Fibroblast of skin of right quadriceps (primary cell): ENCODE results near the gene JAZF1.

Experiments
- DNase-seq: peaks from one replicate; pipeline ENCODE4 v3.0.0-alpha.2; 2013

The JAZF1 gene

DNA sequence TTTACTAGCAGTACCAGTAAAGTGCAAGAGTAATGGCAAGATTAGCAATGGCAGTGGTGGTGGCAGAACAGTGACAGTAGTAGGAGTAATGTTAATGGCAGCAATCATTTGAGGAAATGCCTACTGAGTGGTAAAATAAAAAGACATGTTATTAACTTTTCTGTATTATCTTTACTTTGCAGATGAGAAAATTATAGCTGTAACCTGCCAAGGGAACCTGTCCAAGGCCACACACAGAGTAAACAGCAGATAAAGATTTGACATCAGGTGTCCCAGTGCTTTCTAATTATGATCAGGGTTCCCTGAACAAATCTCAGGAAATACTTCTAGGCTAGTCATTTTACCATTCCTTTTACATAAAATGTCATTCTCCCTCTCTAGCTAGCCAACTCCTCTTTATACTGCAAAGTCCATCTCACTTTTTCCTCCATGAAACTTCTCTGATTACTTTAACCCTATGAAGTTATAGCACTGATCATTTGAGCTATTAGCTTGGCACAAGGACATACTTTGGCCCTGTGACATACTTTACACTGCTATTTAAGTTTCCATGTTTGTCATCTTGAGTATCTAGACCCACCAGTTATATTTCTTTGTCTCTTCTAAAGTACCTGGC lies 221.6 kb downstream of the JAZF1 start:
- DNase-seq = no peak

DNA sequence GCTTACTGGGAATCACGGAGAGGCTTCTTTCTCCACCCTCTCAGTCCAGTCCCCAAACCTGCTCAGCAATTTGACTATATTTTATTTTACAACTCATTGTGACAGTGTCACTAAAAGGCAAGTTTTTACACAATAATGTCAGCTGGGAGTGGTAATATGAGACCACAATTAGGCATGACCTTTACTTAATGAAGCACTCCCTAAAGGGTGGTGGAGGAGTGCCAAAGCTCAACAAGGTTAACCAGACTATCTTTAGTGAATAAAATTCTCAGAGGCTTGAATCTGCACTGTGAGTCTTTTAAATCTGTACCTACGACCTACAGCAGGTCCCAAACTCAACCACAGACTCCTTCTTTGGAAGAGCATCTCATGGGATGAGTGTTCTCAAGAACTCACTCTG lies 225.0 kb downstream of the JAZF1 start:
- no peak for DNase-seq

DNA sequence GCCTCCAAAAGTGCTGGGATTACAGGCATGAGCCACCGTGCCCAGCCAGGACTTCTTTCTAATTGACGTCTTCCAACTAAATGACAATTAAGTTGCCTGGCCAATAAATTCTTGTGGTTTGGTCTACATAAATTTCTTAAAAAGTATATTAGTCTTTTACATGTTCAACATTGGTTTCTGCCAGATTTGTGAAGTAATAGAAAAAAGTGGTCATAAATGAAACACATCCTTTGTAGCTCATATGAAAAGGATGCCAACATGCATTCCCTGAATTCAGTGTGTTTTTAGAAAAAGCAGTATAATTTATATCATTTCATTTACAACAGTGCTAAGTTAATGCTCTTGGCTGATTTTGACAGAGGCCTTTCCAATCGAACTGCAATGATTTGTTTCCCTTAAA lies 225.6 kb downstream of the JAZF1 start:
- no peak for DNase-seq

DNA sequence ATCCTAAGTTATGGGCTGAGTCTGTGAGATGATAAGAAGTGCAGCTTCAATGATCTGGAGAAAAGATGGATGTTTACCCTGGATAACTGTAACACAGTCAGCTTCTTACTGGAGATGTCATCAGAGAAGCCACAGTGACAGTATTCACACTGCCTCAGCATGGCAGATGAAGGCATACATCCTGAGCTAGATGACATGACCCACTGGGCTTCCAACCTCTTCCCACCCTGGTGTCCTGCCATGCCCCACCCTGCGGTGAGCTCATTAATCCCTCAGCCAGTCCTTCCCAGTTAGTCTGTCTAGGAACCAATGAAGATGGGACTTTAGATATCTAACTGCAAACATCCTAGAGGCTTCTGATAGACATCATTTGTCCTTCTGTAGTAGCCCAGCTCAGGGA lies 226.8 kb downstream of the JAZF1 start:
- DNase-seq = no peak

DNA sequence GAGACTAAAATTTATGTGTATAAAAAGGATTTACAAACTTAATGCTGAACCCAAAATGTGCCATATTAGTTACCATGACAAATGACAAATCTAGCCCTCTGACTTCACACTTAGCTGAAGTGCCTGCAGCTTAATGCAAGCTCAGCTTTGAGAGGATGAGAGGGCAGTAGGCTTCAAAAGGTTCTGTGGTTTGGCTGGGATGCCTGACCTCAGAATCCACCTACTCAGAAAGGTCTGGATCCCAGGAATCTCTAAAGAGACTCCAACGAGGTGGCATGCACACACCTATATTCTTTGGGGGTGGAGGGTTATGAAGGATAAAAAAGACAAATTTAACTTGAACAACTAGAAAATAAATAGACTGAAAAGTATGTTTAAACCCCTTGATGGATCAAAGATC lies 227.2 kb downstream of the JAZF1 start:
- DNase-seq = no peak

DNA sequence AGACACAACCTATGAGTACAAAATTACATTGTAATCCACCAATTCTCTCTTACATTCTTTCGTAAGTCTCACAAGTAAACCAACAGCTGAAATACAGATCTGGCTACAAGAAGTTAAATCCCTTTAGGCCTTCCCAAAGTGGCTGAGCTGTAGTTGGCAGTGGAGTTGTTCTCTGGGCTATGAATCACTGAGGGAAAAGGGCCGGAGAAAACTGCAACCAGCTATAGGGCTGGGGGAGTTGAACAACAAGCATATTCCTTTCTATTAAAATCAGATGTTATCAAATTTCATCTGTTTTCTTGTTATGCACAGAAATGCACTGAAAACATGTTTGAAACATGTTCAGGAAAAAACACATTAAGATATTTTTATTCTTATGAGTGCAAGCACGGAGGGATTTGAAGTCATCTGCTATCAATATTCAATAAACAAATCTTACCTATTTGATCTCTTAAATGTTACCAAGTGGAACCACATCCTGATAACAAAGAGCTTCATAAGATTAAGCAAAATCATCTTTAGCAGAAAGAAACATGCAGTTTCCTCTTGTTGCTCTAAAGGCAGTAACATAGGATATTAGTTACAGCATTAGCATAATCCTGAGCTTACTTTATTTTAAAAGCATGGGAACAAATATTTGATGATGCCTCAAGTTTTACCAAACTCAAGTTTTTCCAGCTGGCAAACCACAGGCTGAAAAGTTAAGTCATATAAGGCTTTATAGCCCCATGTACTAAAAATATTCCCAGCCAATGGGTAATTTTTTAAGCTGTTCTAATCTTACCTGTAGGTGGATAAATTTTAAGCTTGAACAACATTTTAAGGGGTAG lies 227.9 kb downstream of the JAZF1 start:
- peak; percentile 81 for DNase-seq

DNA sequence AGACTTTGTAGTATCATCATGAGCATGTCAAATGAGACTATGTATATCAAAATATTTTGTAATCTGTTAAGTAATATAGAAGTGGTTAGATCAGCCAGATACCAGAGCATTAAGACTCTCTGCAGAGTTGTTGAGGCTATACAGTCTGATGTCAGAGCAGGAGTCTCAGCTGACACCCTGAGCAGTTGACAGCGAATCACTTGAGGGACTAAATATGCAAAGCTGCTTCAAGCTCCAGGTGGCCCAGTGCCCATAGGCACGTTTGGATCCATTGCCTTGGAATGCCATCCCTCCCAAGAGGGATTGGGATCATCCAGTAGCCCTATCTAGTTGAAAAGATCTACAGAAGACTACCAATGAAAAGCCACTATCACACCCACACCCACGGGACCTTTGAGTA lies 230.5 kb downstream of the JAZF1 start:
- DNase-seq = no peak

DNA sequence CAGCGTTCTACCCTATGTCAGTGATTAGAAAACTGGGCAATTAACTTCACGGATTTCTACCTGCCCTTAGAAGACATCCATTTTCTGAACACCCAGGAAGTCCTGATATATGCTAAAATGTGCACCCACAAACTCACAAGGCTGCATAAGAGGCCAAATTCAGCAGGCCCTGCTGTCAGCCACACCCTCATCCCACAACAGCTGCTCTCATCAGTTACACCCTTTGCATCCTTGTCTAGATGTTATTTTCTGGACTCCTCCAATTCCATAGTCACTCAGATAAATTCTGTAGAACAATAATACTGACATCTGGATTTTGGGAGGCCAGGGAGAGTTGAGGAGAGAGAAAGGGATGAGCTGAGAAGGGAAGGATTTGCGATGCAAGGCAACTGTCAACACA lies 231.7 kb downstream of the JAZF1 start:
- DNase-seq = no peak

DNA sequence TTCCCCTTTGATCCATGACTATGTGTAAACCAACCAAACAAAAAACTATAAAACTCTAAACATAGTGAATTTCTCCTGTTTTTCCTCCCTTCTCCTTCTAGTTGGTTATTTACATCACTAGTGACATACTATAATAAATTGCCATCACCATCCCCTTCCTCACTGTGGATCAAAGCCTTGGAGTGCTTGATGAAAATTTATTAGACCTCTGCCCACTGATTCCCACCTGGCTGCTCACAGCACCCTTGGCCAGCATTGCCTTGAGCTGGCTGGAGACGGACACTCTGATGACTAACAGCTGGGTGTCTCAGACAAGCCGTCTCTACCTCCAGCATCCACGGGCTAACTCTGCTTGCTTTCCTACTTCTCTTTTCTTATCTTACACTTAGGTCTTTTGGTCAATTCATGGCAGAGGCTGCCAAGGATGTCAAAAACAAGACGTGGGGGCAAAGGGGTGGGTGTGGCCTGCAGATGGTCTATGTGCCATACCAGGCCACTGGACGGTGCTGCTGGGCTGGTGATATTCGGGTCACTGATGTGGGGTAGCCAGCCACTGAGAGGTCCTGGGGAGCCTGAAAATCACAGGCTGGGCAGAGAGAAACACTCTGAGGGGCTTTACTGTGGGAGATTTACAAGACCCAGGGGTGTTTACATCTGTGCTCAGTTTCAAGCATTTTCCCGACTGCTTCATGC lies 232.9 kb downstream of the JAZF1 start:
- DNase-seq = no peak

DNA sequence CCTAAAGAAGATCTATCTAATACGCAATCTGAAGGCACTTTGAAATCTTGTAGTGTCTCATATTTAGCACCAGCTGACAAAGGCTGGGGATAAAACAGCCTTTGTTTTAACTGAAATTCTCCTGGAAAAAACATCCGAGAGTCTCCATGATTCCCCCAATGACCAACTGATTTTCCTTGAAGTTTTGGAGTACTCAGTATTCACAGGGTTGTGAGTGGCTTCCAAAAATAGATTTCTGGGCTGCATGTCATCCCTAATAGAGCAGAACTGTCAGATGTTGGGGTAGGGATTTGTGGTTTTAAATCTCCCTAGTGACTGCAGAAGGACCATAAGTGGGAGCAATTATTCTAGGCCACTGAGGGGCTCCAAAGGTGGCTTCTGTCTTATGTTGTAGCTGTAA lies 234.2 kb downstream of the JAZF1 start:
- DNase-seq = no peak

DNA sequence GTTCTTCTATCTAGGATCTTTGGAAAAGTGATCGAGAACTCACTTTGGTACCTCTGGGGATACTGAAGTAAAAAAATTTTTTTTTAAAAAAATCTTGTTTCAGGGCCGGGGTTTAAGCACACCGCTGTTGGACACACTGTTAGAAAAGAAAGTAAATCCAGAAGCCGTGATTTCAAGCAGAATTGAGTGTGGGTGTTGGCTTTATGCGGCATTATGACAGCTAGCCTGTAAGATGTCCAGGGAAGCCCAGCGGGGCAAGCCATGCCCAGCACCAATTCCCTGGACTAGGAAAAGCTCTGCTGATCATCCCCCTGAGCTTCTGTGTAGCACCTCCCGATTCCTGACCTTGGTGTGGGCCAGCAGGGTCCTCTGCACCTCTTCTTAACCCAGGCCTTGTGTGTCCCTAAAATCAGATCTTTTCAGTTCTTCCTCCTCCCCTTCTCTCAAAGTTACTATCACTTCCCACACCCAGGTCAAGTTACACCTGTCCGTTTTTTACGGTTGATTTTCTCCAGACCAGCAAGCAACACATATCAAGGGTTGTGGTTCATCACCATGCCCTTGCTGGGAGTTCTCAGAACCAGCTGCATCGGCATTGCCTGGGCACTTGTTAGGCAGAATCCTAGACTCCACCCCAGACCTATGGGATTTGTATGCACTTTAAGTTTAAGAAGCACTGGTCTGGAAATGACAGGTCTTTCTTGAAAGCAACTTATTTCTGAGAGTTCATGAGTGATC lies 235.4 kb downstream of the JAZF1 start:
- no peak for DNase-seq

DNA sequence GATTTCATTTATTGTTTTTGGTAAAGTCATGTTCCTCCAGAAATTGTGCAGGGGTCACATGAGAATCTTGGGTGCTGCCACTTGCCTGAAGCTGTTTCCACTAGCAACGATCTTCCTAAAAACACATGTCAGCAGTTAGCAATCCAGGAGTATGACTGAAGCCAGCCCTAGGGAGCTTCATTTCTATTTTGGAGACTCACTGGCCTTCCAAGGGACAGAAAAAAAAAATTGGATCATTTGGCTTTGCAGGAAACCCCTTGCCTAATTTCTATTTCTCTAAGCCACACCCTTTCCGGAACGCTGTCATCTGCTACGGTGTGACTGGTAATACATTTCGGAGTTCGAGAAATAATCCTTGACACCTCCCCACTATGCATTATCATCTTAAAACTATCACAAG lies 236.0 kb downstream of the JAZF1 start:
- no peak for DNase-seq

DNA sequence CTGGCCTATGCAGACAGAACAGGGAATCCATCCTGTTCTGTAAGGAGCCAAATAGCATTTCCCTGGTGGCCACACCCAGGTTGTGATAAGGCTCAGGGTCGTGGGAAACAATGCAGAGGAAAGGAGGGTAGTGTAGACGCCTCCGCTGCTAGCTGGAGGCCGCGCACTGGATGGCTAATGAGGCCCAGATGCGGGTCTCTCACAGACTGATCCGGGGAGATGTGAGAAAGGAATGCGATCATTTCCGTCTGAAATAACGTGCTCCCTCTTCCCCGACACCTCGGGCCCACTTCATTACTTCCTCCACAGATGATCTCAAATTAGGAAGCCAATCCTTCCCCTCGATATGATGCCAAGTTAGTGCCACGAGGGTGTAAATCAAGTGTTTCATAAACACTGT lies 237.4 kb downstream of the JAZF1 start:
- peak; percentile 75 for DNase-seq

DNA sequence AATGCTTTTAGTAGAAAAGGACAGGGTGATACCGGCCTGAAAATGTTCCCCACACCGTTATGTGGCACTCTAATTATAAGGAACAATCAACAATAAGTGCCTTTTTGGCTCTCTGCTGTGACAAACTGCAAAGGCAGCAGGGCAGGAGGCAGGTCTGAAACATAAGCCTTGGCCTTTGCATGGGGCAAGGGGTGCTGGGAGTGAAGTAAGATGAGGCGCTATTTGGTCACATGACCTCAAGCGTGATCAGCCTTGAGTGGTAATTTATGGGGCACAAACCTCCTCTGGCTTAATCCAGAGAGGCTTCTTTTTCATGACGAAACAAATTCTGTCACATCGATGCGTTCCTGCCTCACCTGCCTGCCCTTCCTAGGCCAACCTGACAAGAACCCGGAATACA lies 237.9 kb downstream of the JAZF1 start:
- DNase-seq = no peak

DNA sequence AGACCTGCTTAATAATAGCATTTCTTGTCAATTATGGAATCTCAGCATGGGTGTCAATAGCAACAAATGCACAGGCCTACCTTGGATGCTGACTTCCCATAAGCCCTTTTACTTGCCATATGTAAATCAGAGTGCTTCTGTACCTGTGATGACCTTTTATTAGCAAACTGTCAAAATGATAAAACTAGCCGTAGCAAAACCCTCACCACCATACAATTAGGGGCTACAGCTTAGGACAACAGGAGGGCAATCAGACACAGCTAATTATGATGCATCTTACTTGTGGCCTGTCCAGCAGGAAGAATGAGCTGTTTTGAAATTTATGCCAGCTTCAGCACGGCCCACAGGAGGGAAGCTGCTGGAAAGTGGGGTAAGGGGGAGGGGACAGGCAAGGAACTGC lies 239.1 kb downstream of the JAZF1 start:
- DNase-seq = no peak

DNA sequence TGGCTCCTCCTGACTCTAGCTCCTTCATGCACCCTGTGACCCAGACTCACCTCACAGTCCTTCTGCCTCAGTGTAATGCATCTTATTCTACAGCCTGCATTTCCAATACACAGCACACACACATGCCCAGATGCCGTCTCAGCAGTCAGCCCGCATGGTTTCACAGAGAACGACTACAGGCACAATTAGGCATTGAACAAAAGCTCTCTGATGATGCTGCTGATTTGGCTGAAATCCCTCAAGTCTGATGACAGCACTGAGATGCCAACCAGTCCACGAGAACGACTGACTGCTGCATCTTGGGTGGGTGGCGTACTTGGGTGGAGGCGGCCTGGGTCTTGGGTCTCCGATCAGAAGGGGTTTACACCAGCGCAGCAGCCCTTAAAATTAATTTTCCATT lies 240.3 kb downstream of the JAZF1 start:
- no peak for DNase-seq

DNA sequence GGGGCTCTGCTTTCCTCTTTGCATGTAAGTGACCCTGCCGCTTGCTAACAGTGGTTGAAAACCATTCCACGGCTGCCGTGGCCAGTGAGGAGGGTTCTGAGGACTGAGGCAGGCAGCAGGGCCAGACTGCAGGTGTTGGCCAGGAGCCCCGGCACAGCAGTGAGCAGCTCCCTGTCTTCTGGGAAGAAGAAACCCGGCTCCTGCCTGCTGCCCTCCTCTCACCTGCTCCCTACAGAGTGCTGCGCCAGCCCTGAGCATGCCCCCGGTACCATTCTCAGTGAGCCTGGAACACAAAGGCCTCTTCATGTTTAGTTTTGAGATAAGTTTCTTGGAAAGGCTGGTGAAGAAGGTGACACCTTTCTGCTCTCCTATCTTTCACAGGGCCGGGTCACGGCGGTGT lies 240.7 kb downstream of the JAZF1 start:
- no peak for DNase-seq

DNA sequence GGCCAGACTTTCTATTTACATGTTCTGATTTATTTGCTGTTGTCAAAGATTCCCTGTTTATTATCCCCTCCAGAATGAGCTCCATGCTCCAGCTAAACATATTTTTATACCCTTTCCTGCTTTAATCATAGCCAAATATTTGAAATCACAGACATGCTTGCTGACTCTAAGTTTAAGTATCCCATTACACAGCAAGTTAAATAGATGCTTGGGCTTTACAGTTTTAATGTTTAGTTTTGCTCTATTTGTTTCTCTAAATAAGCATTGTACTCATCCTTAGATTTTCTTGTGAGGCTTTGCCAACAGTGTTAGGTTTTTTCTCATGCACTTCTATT lies 243.9 kb downstream of the JAZF1 start:
- DNase-seq = no peak

DNA sequence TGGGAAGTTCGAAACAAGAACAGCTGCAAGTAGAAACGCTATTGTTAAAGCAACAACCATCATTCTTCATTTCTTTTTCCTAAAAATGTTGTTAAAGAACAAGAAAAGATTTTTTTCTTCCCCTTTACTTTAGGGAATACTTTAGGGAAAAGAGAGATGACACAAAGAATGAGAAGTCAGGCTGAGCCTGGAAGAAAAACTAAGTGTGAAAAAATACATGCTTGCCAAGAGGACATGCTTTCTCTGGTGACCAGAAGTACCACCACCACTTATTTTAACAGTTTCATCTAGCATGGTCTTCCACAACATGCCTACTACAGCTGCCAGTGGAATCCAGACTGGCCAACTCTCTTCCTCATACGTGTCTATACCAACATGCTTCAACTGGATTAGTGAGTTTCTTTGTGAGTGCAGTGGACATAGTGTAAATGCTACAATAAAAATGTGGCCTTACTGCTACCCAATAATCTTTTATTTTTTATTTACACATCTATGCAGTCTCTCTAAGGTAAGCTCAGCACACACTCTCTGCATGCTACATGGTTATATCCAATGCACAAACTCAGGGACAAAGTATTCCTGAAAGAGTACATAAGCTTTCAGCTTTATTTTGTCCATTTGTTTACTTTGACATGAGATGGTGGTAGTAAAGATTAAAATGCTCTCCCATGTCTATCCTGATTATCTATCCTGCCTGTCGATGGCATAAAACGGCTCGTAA lies 244.4 kb downstream of the JAZF1 start:
- no peak for DNase-seq

DNA sequence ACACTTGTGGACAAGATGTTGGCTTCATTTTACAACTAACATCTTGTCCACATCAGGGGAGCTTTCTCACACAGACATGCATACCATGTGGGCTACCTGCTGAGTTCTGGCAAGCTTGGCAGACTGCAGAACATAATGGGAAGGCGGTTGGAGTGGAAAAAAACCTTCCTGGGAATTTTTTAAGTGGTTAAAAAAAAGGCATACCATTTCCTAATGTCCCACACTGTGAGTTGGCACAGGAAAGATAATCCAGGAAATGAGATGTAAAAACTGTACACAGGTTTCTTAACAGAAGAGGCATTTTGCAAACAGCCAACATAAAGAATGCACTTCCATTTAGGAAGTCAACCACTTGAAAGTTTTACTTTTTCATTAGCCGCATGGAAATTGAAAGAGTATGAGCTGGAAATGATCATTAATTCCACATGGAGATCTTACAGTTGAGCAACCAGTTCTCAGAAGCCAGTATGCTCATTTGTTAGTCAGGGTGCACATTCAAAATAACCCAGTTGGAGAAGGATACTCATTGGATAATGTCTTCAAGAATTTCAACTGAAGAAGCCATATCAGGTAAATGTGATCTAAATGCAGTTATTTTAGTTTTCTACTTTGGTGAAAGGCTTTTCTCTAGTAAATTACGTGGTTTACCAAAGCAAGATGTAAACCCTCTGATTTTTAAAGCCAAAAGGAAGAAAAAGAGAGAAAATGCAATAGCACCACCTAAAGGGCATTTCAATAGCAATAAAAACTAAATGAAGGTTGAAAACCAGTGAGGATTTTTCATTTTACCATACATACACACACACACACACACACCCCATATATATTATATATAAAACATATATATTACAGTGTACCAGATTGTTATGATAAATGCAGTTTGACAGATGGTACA lies 246.7 kb downstream of the JAZF1 start:
- peak; percentile 80 for DNase-seq

DNA sequence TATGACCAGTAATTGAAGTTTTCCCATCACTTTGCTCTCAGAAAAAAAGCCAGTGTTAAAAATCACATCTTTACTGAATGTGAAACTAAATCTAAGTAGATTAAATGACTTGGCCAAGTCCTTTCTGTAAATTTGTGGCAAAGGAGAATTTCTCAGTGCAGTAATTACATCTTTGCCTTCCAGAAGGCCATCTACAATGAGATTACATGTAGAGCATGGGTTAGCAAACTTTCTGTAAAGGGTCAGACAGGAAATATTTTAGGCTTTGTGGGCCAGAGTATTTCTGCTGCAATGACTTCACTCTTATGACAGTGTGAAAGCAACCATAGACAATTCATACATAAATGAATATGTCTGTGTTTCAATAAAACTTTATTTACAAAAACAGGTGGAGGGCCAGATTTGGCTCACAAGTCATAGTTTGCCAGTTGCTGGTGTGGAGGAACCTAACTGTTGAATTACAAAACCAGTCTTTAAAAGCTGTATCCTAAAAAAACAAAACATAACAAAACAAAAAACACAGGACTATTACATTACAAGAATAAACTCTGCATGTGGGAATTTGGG lies 249.6 kb downstream of the JAZF1 start:
- DNase-seq = no peak

DNA sequence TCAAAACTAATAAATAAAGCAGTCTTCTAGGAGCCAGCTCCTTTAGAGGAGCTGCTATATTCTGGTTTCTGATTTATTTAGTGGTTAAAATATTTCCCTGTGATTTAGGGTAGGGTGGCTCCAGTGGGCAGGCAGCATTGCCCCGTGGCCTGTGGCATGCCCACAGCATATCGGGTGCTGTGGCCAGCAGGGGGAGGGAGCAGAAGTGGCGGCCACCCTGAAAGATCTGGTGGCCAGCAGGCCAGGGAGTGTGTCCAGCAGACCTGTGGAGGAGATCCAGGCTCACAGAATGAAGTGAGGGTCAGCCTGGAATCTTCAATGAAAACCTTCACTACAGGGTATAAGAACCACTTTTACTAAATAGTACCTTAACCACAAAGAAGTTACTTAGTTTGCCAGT lies 251.5 kb downstream of the JAZF1 start:
- DNase-seq = no peak
